Measurements from ENCODE around the gene ROGDI. TPM values are rescaled to one million over a fixed set of nuclear protein-coding genes. Genes with fewer than 3 reads are reported as not detected.

The ROGDI gene
- total and polyA plus RNA-seq, 9 of the 15 experiments (the other 6 are each of a cell fraction or from before 2014, with no cell fraction given) = 0.97 to 37.3 (median 16.5) TPM

DNA sequence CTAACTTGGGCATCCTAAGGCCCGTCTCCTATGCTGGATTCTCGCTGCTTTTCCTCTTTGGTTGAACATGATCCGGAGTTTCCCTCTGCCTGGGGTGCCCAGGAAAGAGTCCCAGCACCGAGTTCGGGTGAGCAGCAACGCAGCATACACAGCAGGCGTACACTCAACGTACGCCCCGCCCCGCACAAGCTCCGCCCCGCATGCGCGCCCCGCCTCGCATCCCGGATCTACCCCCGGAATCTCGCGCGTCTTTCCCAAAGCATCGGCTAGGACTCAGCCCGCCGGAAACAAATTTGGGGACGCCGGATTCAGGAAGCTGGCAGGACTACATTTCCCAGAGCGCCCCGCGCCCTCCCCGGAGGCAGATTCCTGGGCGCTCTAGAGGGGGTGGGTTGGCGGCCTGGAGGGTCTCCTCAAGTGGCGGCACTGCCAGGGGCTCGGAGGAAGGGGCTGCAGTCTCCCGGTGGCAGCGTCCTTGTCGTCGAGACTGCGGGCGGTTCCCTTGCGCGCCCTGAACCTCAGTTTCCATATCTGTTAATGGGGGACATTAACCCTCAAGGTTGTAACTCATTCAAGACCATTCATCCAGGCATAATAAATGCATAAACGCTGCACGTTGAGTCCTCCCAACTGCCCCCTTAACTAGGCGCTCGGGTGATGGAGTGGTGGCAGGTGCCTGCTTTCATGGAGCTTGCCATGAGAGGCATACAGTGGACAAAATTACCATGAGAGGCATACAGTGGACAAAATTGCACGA, 33.7 kb downstream of the ROGDI start (continued):
- TF ChIP-seq, protein P1, sequence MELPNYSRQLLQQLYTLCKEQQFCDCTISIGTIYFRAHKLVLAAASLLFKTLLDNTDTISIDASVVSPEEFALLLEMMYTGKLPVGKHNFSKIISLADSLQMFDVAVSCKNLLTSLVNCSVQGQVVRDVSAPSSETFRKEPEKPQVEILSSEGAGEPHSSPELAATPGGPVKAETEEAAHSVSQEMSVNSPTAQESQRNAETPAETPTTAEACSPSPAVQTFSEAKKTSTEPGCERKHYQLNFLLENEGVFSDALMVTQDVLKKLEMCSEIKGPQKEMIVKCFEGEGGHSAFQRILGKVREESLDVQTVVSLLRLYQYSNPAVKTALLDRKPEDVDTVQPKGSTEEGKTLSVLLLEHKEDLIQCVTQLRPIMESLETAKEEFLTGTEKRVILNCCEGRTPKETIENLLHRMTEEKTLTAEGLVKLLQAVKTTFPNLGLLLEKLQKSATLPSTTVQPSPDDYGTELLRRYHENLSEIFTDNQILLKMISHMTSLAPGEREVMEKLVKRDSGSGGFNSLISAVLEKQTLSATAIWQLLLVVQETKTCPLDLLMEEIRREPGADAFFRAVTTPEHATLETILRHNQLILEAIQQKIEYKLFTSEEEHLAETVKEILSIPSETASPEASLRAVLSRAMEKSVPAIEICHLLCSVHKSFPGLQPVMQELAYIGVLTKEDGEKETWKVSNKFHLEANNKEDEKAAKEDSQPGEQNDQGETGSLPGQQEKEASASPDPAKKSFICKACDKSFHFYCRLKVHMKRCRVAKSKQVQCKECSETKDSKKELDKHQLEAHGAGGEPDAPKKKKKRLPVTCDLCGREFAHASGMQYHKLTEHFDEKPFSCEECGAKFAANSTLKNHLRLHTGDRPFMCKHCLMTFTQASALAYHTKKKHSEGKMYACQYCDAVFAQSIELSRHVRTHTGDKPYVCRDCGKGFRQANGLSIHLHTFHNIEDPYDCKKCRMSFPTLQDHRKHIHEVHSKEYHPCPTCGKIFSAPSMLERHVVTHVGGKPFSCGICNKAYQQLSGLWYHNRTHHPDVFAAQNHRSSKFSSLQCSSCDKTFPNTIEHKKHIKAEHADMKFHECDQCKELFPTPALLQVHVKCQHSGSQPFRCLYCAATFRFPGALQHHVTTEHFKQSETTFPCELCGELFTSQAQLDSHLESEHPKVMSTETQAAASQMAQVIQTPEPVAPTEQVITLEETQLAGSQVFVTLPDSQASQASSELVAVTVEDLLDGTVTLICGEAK (IDR thresholded peaks at IDR 0.05) = peak; percentile 93
- TF ChIP-seq, protein P1 (CRISPR knock-in tag; IDR thresholded peaks at IDR 0.05) = no peak
- TF ChIP-seq, protein P2, sequence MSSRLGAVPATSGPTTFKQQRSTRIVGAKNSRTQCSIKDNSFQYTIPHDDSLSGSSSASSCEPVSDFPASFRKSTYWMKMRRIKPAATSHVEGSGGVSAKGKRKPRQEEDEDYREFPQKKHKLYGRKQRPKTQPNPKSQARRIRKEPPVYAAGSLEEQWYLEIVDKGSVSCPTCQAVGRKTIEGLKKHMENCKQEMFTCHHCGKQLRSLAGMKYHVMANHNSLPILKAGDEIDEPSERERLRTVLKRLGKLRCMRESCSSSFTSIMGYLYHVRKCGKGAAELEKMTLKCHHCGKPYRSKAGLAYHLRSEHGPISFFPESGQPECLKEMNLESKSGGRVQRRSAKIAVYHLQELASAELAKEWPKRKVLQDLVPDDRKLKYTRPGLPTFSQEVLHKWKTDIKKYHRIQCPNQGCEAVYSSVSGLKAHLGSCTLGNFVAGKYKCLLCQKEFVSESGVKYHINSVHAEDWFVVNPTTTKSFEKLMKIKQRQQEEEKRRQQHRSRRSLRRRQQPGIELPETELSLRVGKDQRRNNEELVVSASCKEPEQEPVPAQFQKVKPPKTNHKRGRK (tag; IDR thresholded peaks at IDR 0.05) = no peak
- TF ChIP-seq ZNF668 (CRISPR knock-in tag; IDR thresholded peaks at IDR 0.05) = no peak
- TF ChIP-seq, protein P3, sequence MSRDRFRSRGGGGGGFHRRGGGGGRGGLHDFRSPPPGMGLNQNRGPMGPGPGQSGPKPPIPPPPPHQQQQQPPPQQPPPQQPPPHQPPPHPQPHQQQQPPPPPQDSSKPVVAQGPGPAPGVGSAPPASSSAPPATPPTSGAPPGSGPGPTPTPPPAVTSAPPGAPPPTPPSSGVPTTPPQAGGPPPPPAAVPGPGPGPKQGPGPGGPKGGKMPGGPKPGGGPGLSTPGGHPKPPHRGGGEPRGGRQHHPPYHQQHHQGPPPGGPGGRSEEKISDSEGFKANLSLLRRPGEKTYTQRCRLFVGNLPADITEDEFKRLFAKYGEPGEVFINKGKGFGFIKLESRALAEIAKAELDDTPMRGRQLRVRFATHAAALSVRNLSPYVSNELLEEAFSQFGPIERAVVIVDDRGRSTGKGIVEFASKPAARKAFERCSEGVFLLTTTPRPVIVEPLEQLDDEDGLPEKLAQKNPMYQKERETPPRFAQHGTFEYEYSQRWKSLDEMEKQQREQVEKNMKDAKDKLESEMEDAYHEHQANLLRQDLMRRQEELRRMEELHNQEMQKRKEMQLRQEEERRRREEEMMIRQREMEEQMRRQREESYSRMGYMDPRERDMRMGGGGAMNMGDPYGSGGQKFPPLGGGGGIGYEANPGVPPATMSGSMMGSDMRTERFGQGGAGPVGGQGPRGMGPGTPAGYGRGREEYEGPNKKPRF (IDR thresholded peaks at IDR 0.05; ENCODE audit: low read depth, low read length) = no peak
- TF ChIP-seq, protein P4, sequence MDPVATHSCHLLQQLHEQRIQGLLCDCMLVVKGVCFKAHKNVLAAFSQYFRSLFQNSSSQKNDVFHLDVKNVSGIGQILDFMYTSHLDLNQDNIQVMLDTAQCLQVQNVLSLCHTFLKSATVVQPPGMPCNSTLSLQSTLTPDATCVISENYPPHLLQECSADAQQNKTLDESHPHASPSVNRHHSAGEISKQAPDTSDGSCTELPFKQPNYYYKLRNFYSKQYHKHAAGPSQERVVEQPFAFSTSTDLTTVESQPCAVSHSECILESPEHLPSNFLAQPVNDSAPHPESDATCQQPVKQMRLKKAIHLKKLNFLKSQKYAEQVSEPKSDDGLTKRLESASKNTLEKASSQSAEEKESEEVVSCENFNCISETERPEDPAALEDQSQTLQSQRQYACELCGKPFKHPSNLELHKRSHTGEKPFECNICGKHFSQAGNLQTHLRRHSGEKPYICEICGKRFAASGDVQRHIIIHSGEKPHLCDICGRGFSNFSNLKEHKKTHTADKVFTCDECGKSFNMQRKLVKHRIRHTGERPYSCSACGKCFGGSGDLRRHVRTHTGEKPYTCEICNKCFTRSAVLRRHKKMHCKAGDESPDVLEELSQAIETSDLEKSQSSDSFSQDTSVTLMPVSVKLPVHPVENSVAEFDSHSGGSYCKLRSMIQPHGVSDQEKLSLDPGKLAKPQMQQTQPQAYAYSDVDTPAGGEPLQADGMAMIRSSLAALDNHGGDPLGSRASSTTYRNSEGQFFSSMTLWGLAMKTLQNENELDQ (CRISPR knock-in tag; IDR thresholded peaks at IDR 0.05; ENCODE audit: borderline replicate concordance) = no peak
- TF ChIP-seq MAFF (IDR thresholded peaks at IDR 0.05; ENCODE audit: low read length) = no peak; the same call in 1 of the 2 replicates
- TF ChIP-seq, protein P5, sequence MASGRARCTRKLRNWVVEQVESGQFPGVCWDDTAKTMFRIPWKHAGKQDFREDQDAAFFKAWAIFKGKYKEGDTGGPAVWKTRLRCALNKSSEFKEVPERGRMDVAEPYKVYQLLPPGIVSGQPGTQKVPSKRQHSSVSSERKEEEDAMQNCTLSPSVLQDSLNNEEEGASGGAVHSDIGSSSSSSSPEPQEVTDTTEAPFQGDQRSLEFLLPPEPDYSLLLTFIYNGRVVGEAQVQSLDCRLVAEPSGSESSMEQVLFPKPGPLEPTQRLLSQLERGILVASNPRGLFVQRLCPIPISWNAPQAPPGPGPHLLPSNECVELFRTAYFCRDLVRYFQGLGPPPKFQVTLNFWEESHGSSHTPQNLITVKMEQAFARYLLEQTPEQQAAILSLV (tag; IDR thresholded peaks at IDR 0.05) = no peak
- no peak for TF ChIP-seq SREBF1 (IDR thresholded peaks at IDR 0.05; ENCODE audit: borderline replicate concordance, low read depth, low read length)
- TF ChIP-seq SMARCC2 (IDR thresholded peaks at IDR 0.05; ENCODE audit: low read depth) = no peak

Measured in K562 (cell line).